Testis (tissue), 3 donors: ENCODE measurements around the gene BTG4. TPM values are rescaled to one million over a fixed set of nuclear protein-coding genes. Genes with fewer than 3 reads are reported as not detected.

Source experiments
- DNase-seq: peaks from one replicate; pipeline ENCODE4 v3.0.0-alpha.2; 2019
- H3K27ac ChIP-seq, 2 donors: fragments of 200-600 bp; sonication (generic); one replicate each; pipeline ENCODE4 v1.5.1; 2019
- H3K27me3 ChIP-seq: fragments of 200-600 bp; sonication (generic); one replicate; pipeline ENCODE4 v1.5.1; 2019
- H3K36me3 ChIP-seq: fragments of 200-600 bp; sonication (generic); one replicate; pipeline ENCODE4 v1.5.1; 2017; ENCODE audit warnings: low read depth; ENCODE audit errors: missing control alignments
- H3K4me1 ChIP-seq: fragments of 200-600 bp; sonication (generic); one replicate; pipeline ENCODE4 v1.5.1; 2019
- H3K4me3 ChIP-seq, 2 donors: fragments of 200-600 bp; sonication (generic); one replicate each; pipeline ENCODE4 v1.5.1; 2017 to 2019
- H3K9me3 ChIP-seq: fragments of 200-600 bp; sonication (generic); one replicate; pipeline ENCODE4 v1.5.1; 2017
- CTCF ChIP-seq, 3 experiments: fragments of 450-650 bp in 2 of 3; fragments of 200-600 bp in 1 of 3; sonication (generic) in 1 of 3; IDR thresholded peaks; one replicate each; pipeline ENCODE4 v1.5.1; 2016 to 2019; ENCODE audit warnings: antibody characterized with exemption in 3 of 3, mild to moderate bottlenecking in 2 of 3, moderate library complexity in 1 of 3
- POLR2A ChIP-seq: fragments of 450-650 bp; IDR thresholded peaks from one replicate; pipeline ENCODE4 v1.6.1; 2017; ENCODE audit warnings: antibody characterized with exemption, mild to moderate bottlenecking, moderate library complexity
- WGBS, 2 donors: methylation state at CpG; one replicate each; pipeline ENCODE4 v1.1.5; 2018; 5-methylcytosine and 5-hydroxymethylcytosine counted together
- intact Hi-C: fragments of 100-400 bp; cut with DNase I; formaldehyde crosslinking; loops from one replicate; pipeline ENCODE4 v1.15.1; 2023; ENCODE audit warnings: low total_unique reads
- polyA plus RNA-seq: library from polyadenylated mRNA; stranded (reverse); fragments of 350-450 nt; fragmentation: Illumina TruSeq; extraction: RNeasy Lipid Tissue Mini Kit (QIAGEN cat#74804); gene quantifications from one replicate; pipeline ENCODE4 v1.2.3, GENCODE V29; 2014; ENCODE audit warnings: low read depth, low replicate concordance; ENCODE audit not compliant: insufficient read depth
- total RNA-seq, 2 donors: library from RNA; depleted of rRNA; stranded (reverse); fragments of >200 nt; gene quantifications; one replicate each; pipeline ENCODE4 v1.2.3, GENCODE V29; 2016

Gene BTG4
- total and polyA plus RNA-seq, 3 donors from 2014 or later: 8.7 to 36.8 (median 26.6) TPM

- TF ChIP-seq POLR2A (no peak), CTCF (IDR thresholded peaks at IDR 0.05) (no peak)
- no peaks in the 10 kb centered on the region for H3K27me3 ChIP-seq
- no peak for DNase-seq
- no peaks in the 10 kb centered on the region for H3K9me3 ChIP-seq
- H3K27ac ChIP-seq: no peak overlapping the region
- no peak overlapping the region for H3K4me3 ChIP-seq
- no peaks in the 10 kb centered on the region for H3K36me3 ChIP-seq
- 84 to 86% methylated on average over 9 of the region's 9 CpGs for WGBS, 2 donors
- intact Hi-C loops: no loop called here
- H3K4me1 ChIP-seq: no peaks in the 10 kb centered on the region
Observed at GRCh38 chr11:111531687-111532364, 19.6 kb upstream of the BTG4 start.

GRCh38 chr11:111531136-111531535 lies 18.9 kb upstream of the BTG4 start:
- intact Hi-C loops: no loop called here
- Histone ChIP-seq H3K4me1 (no peaks in the 10 kb centered on the region), H3K9me3 (no peaks in the 10 kb centered on the region), H3K4me3 (no peak overlapping the region), H3K36me3 (no peaks in the 10 kb centered on the region), H3K27me3 (no peaks in the 10 kb centered on the region), H3K27ac (no peak overlapping the region)
- TF ChIP-seq CTCF (IDR thresholded peaks at IDR 0.05) (no peak), POLR2A (no peak)
- no peak for DNase-seq

- H3K9me3 ChIP-seq: no peaks in the 10 kb centered on the region
- H3K27me3 ChIP-seq: no peaks in the 10 kb centered on the region
- no peak for DNase-seq
- no peaks in the 10 kb centered on the region for H3K36me3 ChIP-seq
- H3K4me3 ChIP-seq: no peak overlapping the region
- no peak overlapping the region for H3K27ac ChIP-seq
- WGBS, 2 donors: 75 to 85% methylated on average over 3 of the region's 3 CpGs
- TF ChIP-seq CTCF (IDR thresholded peaks at IDR 0.05) (no peak), POLR2A (no peak)
- no peaks in the 10 kb centered on the region for H3K4me1 ChIP-seq
- intact Hi-C loops: no loop called here
Observed at GRCh38 chr11:111530091-111530490, 17.9 kb upstream of the BTG4 start.

- no peak for DNase-seq
- WGBS, 2 donors: 41 to 47% methylated on average over 1 of the region's 1 CpG
- H3K9me3 ChIP-seq: no peaks in the 10 kb centered on the region
Observed at GRCh38 chr11:111528557-111528956, 16.4 kb upstream of the BTG4 start.

More at GRCh38 chr11:111528557-111528956, 16.4 kb upstream of the BTG4 start:
- Histone ChIP-seq H3K4me3 (no peak overlapping the region), H3K36me3 (no peaks in the 10 kb centered on the region), H3K4me1 (no peaks in the 10 kb centered on the region), H3K27me3 (no peaks in the 10 kb centered on the region), H3K27ac (no peak overlapping the region)
- intact Hi-C loops: no loop called here
- no peak for TF ChIP-seq CTCF (IDR thresholded peaks at IDR 0.05)
- no peak for TF ChIP-seq POLR2A
